Activated T-cell treated with anti-CD3 and anti-CD28 coated beads for 24 hours (primary cell): ENCODE measurements around the gene STX1B.
"Not testable (repeated sequence)": the region's sequence is repeated elsewhere in the genome, so short reads cannot be mapped to it uniquely, and the experiment has no call there.

Experiments
- DNase-seq: peaks from one replicate; pipeline ENCODE4 v3.0.0-alpha.2; 2020; ENCODE audit warnings: low read depth

STX1B gene

GRCh38 chr16:31010585-31011325 lies at the start of gene STX1B:
TSS of gene STX1B (minus strand) at chr16:31010638. CDS start at chr16:31010396, 242 bp downstream.
- DNase-seq, result peak; percentile 33

DNA sequence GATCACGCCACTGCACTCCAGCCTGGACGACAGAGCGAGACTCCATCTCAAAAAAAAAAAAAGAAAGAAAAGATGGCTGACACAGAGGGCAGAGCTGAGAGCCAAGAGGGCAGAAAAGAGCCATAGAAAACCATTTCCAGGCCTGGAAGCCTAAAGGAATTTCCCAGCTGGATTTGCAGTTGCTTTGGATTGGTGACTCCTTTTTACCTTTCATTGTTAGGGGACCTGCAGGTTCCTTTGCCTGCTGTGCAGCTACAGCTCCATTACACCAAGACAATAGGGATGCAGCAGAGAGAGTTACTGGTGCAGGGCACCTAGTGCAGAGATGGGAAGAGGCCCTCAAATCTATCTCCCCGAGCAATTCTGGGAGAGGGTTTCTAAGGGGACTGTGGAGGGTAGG lies 45.2 kb upstream of the STX1B start:
- DNase-seq, result no peak

DNA sequence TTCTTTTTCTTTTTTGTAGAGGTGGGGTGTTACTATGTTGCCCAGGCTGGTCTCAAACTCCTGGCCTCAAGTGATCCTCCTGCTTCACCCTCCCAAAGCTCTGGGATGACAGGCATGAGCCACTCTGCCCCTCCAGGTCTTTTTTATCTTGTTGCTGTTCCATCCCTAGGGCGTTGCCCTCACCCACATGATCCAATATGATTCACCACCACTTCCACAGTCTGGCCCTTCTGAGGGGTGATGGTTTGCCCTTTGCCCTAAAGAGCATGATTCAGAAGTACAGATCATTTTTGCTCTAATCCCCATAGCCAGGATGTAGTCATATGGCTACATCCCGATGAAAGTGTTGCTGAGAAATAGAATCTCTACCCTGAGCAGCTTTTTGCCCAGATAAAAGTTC lies 41.7 kb upstream of the STX1B start:
- DNase-seq, result no peak

DNA sequence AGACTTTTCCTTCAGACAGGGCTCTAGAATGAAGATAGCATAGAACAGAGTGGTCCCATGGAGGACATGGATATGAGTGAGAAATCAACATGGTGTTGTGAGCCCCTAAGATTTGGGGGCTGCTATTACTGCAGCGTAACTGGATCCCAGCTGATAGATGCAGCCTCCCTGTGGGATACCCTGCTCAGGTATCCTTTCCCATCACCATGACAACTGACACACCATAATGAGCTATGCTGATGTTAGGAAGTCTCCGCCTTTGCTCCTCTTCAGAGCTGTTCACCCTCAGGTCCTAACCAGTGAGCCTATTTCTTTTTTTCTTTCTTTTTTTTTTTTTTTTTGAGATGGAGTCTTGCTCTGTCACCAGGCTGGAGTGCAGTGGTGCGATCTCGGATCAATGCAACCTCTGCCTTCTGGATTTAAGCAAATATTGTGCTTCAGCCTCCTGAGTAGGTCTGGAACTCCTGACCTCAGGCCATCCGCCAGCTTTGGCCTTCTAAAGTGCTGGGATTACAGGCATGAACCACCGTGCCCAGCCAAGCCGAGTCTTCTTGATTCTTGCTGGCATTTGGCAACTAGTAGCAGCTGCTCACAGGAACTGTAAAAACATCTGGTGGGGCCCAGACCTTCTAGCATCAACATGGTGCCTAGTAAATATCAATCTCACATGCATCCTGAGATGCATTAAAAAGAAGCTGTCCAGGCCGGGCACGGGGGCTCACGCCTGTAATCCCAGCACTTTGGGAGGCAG lies 40.0 kb upstream of the STX1B start:
- DNase-seq, result no peak

GRCh38 chr16:31043898-31044481 lies 33.6 kb upstream of the STX1B start:
- no peak for DNase-seq

DNA sequence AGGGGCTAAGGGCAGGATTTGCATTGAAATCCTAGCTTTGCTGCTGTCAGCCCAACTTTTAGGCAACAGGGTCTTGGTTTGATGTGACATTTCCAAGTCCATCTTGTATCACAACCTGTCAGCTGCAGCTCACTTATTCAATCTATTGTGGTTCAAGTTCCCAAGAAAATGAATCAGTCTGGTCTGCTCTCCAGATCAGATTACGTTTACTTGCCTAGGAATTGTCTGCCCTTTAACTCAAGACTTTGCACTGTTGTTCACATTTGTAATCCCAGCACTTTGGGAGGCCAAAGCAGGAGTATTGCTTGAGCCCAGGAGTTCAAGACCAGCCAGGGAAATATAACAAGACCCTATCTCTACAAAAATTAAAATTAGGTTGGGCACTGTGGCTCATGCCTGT lies 32.9 kb upstream of the STX1B start:
- no peak for DNase-seq

- no peak for DNase-seq
Measured at GRCh38 chr16:31042866-31043265, 32.4 kb upstream of the STX1B start.

GRCh38 chr16:31038993-31039392 lies 28.6 kb upstream of the STX1B start:
- no peak for DNase-seq

- DNase-seq, result no peak
Measured at GRCh38 chr16:31036691-31037090, 26.3 kb upstream of the STX1B start.

GRCh38 chr16:31033709-31034492 lies 23.5 kb upstream of the STX1B start:
- DNase-seq, result peak; percentile 83

- DNase-seq, result peak; percentile 96
Measured at GRCh38 chr16:31032736-31033708, 22.6 kb upstream of the STX1B start, which contains the start of gene STX4. TSS of gene STX4 (plus strand) at chr16:31033558. CDS start at chr16:31033806, 248 bp downstream.

- DNase-seq, result no peak
Measured at GRCh38 chr16:31031276-31031675, 20.8 kb upstream of the STX1B start.

- no peak for DNase-seq
Measured at GRCh38 chr16:31029272-31029671, 18.8 kb upstream of the STX1B start.

GRCh38 chr16:31025339-31025738 lies 14.9 kb upstream of the STX1B start:
- no peak for DNase-seq

DNA sequence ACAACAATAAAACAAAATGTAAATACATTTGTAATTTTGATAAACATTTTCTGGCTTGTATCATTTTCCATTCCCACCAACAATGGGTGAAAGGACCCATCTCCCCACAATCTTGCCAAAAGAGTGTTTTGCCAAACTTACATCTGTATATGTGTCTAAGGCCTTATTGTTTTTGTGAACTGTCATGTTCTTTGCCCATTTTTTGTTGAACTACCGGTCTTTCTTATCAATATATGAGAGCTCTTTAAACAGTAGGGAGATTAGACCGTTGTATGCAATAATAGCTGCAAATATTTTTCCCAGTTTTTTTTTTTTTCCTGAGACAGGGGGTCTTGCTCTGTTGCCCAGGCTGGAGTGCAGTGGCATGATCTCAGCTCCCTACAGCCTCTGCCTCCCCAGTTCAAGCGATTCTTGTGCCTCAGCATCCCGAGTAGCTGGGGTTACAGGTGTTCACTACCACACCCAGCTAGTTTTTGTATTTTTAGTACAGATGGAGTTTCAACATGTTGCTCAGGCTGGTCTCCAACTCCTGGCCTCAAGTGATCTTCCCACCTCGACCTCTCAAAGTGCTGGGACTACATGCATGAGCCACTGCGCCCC lies 13.3 kb upstream of the STX1B start:
- no peak for DNase-seq

- DNase-seq, result no peak
Measured at GRCh38 chr16:31023252-31023602, 12.8 kb upstream of the STX1B start.

- DNase-seq, result no peak
Measured at GRCh38 chr16:31022544-31023251, 12.3 kb upstream of the STX1B start.

DNA sequence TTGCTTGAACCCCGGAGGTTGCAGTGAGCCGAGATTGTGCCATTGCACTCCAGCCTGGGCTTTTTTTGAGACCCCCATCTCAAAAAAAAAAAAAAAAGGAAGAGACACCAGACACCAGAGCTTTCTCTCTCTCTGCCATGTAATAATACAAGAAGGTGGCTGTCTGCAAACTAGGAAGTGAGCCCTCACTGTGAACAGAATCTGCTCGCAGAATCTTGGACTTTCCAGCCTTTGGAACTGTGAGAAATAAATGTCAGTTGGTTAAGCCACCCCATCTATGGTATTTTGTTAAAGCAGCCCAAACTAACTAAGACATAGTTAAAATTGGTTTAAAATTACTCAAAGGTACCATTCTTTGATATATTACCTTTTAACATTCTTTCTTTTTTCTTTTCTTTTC lies 10.1 kb upstream of the STX1B start:
- DNase-seq, result no peak

DNA sequence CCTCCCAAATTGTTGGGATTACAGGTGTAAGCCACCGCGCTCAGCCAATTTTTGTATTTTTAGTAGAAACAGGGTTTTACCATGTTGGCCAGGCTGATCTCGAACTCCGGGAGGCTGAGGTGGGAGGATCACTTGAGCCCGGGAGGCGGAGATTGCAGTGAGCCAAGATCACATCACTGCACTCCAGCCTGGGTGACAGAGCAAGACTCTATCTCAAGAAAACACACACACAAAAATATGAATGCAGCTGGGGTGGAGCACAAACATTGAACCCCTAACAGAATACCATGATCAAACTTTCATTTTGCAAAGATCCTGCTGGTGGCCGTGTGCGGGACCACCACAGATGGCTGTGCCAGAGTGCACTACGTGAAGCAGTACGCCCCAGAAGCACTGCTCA lies 7.3 kb upstream of the STX1B start:
- not testable (repeated sequence) for DNase-seq

DNA sequence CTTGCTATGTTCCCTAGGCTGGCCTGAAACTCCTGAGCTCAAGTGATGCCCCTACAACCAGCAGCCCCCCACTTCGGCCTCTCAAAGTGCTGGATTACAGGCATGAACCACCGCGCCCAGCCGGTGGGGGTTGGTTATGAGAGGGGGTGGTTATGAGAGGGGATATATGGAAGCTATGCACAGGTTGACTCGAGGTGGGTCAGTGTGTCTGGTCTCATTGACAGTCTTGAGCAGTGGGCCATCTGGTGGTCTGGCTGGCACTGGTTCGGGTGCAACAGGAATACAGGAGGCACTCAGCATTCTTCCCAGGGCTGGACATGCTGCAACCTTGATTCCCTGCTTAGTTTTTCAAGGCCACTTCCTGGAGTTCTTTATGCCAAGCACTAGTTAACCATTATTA lies 5.6 kb upstream of the STX1B start:
- DNase-seq, result no peak
